Measurements from ENCODE around the gene DSN1. TPM values are rescaled to one million over a fixed set of nuclear protein-coding genes. Genes with fewer than 3 reads are reported as not detected.

The DSN1 gene
- total and polyA plus RNA-seq, 9 of the 15 experiments (the other 6 are each of a cell fraction or from before 2014, with no cell fraction given) = 23.3 to 45.3 (median 31.1) TPM

- in situ Hi-C loops (cut with MboI) (no loop called here), intact Hi-C loops (cut with micrococcal nuclease) (no loop called here)
- 91% methylated on average over 6 of the region's 7 CpGs for WGBS (ENCODE audit: insufficient coverage, low coverage, missing lambda C conversion rate)
- peaks cover 52% of the 10 kb centered on the region; the same call in 2 of the 3 replicates for H3K36me3 ChIP-seq (ENCODE audit: control insufficient read depth, insufficient read depth, low read length)
- TF ChIP-seq, protein P1, sequence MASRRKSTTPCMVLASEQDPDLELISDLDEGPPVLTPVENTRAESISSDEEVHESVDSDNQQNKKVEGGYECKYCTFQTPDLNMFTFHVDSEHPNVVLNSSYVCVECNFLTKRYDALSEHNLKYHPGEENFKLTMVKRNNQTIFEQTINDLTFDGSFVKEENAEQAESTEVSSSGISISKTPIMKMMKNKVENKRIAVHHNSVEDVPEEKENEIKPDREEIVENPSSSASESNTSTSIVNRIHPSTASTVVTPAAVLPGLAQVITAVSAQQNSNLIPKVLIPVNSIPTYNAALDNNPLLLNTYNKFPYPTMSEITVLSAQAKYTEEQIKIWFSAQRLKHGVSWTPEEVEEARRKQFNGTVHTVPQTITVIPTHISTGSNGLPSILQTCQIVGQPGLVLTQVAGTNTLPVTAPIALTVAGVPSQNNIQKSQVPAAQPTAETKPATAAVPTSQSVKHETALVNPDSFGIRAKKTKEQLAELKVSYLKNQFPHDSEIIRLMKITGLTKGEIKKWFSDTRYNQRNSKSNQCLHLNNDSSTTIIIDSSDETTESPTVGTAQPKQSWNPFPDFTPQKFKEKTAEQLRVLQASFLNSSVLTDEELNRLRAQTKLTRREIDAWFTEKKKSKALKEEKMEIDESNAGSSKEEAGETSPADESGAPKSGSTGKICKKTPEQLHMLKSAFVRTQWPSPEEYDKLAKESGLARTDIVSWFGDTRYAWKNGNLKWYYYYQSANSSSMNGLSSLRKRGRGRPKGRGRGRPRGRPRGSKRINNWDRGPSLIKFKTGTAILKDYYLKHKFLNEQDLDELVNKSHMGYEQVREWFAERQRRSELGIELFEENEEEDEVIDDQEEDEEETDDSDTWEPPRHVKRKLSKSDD (conservative IDR thresholded peaks at IDR 0.05; ENCODE audit: low read length) = no peak
- TF ChIP-seq KDM4B (IDR thresholded peaks at IDR 0.05; ENCODE audit: borderline replicate concordance in 2 of 2, low read depth in 1 of 2) (no peak), SRF (CRISPR knock-in tag; IDR thresholded peaks at IDR 0.05) (no peak), HIVEP1 (CRISPR knock-in tag; IDR thresholded peaks at IDR 0.05) (no peak), SMAD1 (IDR thresholded peaks at IDR 0.05; ENCODE audit: low read depth, low read length, partially characterized antibody) (no peak), ZNF764 (CRISPR knock-in tag; IDR thresholded peaks at IDR 0.05; ENCODE audit: low read depth) (no peak)
- H4K20me1 ChIP-seq (replicated peaks; ENCODE audit: control insufficient read depth, insufficient read depth, low read length) = no peaks in the 10 kb centered on the region
- H3K4me1 ChIP-seq (replicated peaks in 1 of 2; ENCODE audit: control insufficient read depth in 2 of 2, insufficient read depth in 2 of 2, low read length in 2 of 2) = peaks cover 0 to 3% of the 10 kb centered on the region in 2 experiments; a peak in 1 of 5 replicates
- no peak overlapping the region for H2AFZ ChIP-seq (ENCODE audit: low read depth, low read length)
- no peaks in the 10 kb centered on the region for H3K9me1 ChIP-seq (ENCODE audit: control insufficient read depth, insufficient read depth, low read length)
- POLR2A ChIA-PET = interaction anchor here (0.8 kb wide), 1 partner anchor 535 kb away, joined by 3 read pairs; no protein-coding TSS in a partner anchor
- DNase-seq (ENCODE audit: extremely low read depth in 1 of 4, low spot score in 3 of 4) (no peak), FAIRE-seq (no peak), ATAC-seq (no peak)
- no peaks in the 10 kb centered on the region for H3K27me3 ChIP-seq (ENCODE audit: control insufficient read depth in 2 of 2, insufficient read depth in 2 of 2, low read length in 2 of 2)
- BruUV-seq (replicated peaks) = no TSS peak
- H3K9me3 ChIP-seq (replicated peaks; ENCODE audit: control insufficient read depth, insufficient read depth, low read depth, low read length) = no peaks in the 10 kb centered on the region
- CTCF ChIA-PET (ENCODE audit: low intra/inter-chr PET ratio) = no interaction called here
- no peaks in the 10 kb centered on the region for H3K79me2 ChIP-seq (ENCODE audit: control insufficient read depth, insufficient read depth, low read length)
- H3K4me3 ChIP-seq = no peak overlapping the region
- 0 out of 4 replicates have a peak overlapping the region, but pooled peaks of 1 of the 2 experiments have one; percentile 48 for H3K9ac ChIP-seq (ENCODE audit: insufficient read depth in 1 of 2, low read depth in 2 of 2, low read length in 2 of 2)
- no peak overlapping the region for H3K4me2 ChIP-seq (ENCODE audit: insufficient read depth, low read length)
- no peak overlapping the region for H3K27ac ChIP-seq (ENCODE audit: extremely low read depth, low read depth, low read length)
These were observed 10.6 kb upstream of the DSN1 start for GRCh38 chr20:36784116-36784515.

Data from K562 (cell line).